Measurements from ENCODE around the gene CBARP. TPM values are rescaled to one million over a fixed set of nuclear protein-coding genes. Genes with fewer than 3 reads are reported as not detected.

The CBARP gene
- polyA plus RNA-seq, 1 of the 3 experiments (the other 2 are of a cell fraction): 5.1 TPM

DNA sequence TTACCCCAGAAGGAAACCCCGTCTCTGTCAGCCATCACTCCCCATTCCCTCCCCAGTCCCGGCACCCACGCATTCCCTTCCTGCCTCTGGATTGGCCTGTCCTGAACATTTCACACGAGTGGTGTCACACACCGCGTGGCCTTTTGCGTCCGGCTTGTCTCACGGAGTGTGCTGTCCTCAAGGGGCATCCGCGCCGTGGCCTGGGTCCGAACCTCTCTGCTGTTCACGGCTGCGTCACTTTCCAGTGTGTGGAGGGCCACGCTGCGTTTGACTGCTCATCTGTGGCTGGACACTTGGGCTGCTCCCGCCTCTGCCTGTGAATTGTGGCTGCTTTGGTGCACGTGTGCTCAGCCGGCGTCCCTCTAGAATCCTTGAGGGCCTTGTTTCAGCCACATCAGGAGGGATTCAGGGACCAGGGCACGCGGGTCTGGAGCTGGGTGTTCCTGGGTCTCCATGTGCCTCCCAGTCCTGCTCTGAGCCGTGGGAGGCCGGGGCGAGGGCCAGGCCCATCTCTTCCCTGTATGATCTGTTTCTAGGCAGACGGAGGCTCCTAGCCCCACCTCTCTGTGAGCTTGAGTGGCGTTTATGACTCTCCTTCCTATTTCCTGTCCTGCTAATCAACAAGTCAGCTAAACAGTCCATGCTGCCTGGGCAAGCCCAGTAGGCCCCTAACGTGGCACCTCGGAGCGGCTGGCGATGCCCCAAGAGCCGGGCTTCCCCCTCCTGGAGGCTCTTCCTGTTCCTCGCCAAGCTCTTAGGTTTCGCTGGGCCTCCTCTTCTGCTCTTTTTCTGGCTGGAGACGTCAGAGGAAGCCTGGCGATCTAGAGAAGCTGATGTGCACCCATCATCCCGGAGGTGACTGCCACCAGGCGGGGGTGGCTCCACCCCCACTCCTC is 24.2 kb downstream of the CBARP start (continued):
- TF ChIP-seq, protein P1, sequence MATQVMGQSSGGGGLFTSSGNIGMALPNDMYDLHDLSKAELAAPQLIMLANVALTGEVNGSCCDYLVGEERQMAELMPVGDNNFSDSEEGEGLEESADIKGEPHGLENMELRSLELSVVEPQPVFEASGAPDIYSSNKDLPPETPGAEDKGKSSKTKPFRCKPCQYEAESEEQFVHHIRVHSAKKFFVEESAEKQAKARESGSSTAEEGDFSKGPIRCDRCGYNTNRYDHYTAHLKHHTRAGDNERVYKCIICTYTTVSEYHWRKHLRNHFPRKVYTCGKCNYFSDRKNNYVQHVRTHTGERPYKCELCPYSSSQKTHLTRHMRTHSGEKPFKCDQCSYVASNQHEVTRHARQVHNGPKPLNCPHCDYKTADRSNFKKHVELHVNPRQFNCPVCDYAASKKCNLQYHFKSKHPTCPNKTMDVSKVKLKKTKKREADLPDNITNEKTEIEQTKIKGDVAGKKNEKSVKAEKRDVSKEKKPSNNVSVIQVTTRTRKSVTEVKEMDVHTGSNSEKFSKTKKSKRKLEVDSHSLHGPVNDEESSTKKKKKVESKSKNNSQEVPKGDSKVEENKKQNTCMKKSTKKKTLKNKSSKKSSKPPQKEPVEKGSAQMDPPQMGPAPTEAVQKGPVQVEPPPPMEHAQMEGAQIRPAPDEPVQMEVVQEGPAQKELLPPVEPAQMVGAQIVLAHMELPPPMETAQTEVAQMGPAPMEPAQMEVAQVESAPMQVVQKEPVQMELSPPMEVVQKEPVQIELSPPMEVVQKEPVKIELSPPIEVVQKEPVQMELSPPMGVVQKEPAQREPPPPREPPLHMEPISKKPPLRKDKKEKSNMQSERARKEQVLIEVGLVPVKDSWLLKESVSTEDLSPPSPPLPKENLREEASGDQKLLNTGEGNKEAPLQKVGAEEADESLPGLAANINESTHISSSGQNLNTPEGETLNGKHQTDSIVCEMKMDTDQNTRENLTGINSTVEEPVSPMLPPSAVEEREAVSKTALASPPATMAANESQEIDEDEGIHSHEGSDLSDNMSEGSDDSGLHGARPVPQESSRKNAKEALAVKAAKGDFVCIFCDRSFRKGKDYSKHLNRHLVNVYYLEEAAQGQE (IDR thresholded peaks at IDR 0.05; ENCODE audit: low read depth, low read length): no peak
- TF ChIP-seq SMC3 (IDR thresholded peaks at IDR 0.05; ENCODE audit: low read depth, low read length): no peak
- TF ChIP-seq TAF1 (IDR thresholded peaks at IDR 0.05; ENCODE audit: borderline replicate concordance, low read depth, low read length): no peak
- TF ChIP-seq, protein P2, sequence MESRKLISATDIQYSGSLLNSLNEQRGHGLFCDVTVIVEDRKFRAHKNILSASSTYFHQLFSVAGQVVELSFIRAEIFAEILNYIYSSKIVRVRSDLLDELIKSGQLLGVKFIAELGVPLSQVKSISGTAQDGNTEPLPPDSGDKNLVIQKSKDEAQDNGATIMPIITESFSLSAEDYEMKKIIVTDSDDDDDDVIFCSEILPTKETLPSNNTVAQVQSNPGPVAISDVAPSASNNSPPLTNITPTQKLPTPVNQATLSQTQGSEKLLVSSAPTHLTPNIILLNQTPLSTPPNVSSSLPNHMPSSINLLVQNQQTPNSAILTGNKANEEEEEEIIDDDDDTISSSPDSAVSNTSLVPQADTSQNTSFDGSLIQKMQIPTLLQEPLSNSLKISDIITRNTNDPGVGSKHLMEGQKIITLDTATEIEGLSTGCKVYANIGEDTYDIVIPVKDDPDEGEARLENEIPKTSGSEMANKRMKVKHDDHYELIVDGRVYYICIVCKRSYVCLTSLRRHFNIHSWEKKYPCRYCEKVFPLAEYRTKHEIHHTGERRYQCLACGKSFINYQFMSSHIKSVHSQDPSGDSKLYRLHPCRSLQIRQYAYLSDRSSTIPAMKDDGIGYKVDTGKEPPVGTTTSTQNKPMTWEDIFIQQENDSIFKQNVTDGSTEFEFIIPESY (IDR thresholded peaks at IDR 0.05; ENCODE audit: borderline replicate concordance, low read depth): no peak
- peak; percentile 50 for TF ChIP-seq GABPA (IDR thresholded peaks at IDR 0.05; ENCODE audit: low read depth)
- TF ChIP-seq, protein P3, sequence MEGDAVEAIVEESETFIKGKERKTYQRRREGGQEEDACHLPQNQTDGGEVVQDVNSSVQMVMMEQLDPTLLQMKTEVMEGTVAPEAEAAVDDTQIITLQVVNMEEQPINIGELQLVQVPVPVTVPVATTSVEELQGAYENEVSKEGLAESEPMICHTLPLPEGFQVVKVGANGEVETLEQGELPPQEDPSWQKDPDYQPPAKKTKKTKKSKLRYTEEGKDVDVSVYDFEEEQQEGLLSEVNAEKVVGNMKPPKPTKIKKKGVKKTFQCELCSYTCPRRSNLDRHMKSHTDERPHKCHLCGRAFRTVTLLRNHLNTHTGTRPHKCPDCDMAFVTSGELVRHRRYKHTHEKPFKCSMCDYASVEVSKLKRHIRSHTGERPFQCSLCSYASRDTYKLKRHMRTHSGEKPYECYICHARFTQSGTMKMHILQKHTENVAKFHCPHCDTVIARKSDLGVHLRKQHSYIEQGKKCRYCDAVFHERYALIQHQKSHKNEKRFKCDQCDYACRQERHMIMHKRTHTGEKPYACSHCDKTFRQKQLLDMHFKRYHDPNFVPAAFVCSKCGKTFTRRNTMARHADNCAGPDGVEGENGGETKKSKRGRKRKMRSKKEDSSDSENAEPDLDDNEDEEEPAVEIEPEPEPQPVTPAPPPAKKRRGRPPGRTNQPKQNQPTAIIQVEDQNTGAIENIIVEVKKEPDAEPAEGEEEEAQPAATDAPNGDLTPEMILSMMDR (IDR thresholded peaks at IDR 0.05): no peak
- TF ChIP-seq, protein P4, sequence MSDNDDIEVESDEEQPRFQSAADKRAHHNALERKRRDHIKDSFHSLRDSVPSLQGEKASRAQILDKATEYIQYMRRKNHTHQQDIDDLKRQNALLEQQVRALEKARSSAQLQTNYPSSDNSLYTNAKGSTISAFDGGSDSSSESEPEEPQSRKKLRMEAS (IDR thresholded peaks at IDR 0.05; ENCODE audit: low read depth): peak; percentile 52
- no peak for TF ChIP-seq RXRA (IDR thresholded peaks at IDR 0.05; ENCODE audit: borderline replicate concordance, low read depth)
- no peak for TF ChIP-seq MEF2A (IDR thresholded peaks at IDR 0.05; ENCODE audit: borderline replicate concordance, low read depth)
- no peak for TF ChIP-seq ELF1 (IDR thresholded peaks at IDR 0.05)
- no peak for TF ChIP-seq FOXM1 (IDR thresholded peaks at IDR 0.05; ENCODE audit: low read depth)
- no peak for TF ChIP-seq TEAD4 (IDR thresholded peaks at IDR 0.05; ENCODE audit: borderline replicate concordance, insufficient read depth)
- peak; percentile 56 for TF ChIP-seq MXI1 (IDR thresholded peaks at IDR 0.05; ENCODE audit: low read depth, low read length)
- no peak for TF ChIP-seq CHD2 (IDR thresholded peaks at IDR 0.05; ENCODE audit: low read length, partially characterized antibody)
- TF ChIP-seq POLR2AphosphoS5 (IDR thresholded peaks at IDR 0.05; ENCODE audit: low read depth, low read length): no peak; the same call in 1 of the 2 replicates
- TF ChIP-seq EP300 (IDR thresholded peaks at IDR 0.05; ENCODE audit: borderline replicate concordance in 1 of 2, low read depth in 1 of 2, low read length in 1 of 2): no peak
- TF ChIP-seq NFIC (IDR thresholded peaks at IDR 0.05; ENCODE audit: borderline replicate concordance): no peak
- TF ChIP-seq YY1 (IDR thresholded peaks at IDR 0.05; ENCODE audit: low read depth): no peak
- no peak for TF ChIP-seq RAD21 (IDR thresholded peaks at IDR 0.05; ENCODE audit: low read length)

Measured in SK-N-SH (cell line).